WTC11 (cell line): Measurements from ENCODE around the gene GUF1. TPM values are rescaled to one million over a fixed set of nuclear protein-coding genes. Genes with fewer than 3 reads are reported as not detected.
A peak's percentile ranks its signal among the peaks of the same experiment; 100 is the strongest.
"Not testable (repeated sequence)": the region's sequence is repeated elsewhere in the genome, so short reads cannot be mapped to it uniquely, and the experiment has no call there.

Source experiments
- ATAC-seq: fragments of 200-7000 bp; cut with Tn5 transposase; 2 replicates; pipeline ENCODE4 v1.10.0; 2021; ENCODE audit warnings: mild to moderate bottlenecking, moderate library complexity
- CTCF ChIA-PET: fragments of 300-600 bp; sonication (Branson Sonifier 250); formaldehyde crosslinking; loops from one replicate; lab custom pipeline; 2021; ENCODE audit warnings: antibody characterized with exemption; lab: Charles Lee
- POLR2A ChIA-PET: fragments of 350-600 bp; sonication (Branson Sonifier 250); formaldehyde crosslinking; loops from one replicate; lab custom pipeline; 2021; ENCODE audit warnings: antibody characterized with exemption; lab: Charles Lee
- DNase-seq: peaks from one replicate; pipeline ENCODE4 v3.0.0; 2021; ENCODE audit warnings: low spot score
- H3K27ac Mint-ChIP-seq: 2 replicates; pipeline ENCODE4 v1.8.0; 2021; ENCODE audit warnings: mixed read lengths
- H3K27me3 Mint-ChIP-seq: 2 replicates; pipeline ENCODE4 v1.8.0; 2021; ENCODE audit warnings: low read depth, mild to moderate bottlenecking, moderate library complexity, mixed read lengths
- H3K36me3 Mint-ChIP-seq: 2 replicates; pipeline ENCODE4 v1.8.0; 2021; ENCODE audit warnings: mixed read lengths
- H3K4me1 Mint-ChIP-seq: 2 replicates; pipeline ENCODE4 v1.8.0; 2022; ENCODE audit warnings: mixed read lengths
- H3K4me3 Mint-ChIP-seq: 2 replicates; pipeline ENCODE4 v1.8.0; 2021; ENCODE audit warnings: mild to moderate bottlenecking, moderate library complexity, mixed read lengths
- H3K9me3 Mint-ChIP-seq: 2 replicates; pipeline ENCODE4 v1.8.0; 2021; ENCODE audit warnings: mixed read lengths
- EMX1 ChIP-seq: fragments of 250-450 bp; sonication (Bioruptor Pico); IDR thresholded peaks from 2 replicates; pipeline ENCODE4 v1.8.0; 2021; ENCODE audit warnings: mild to moderate bottlenecking
- ETV6 ChIP-seq: sonication (generic); formaldehyde crosslinking; IDR thresholded peaks from 2 replicates; pipeline ENCODE4 v1.8.1; 2022; ENCODE audit warnings: mild to moderate bottlenecking, missing genetic modification reagents
- HMGA2 ChIP-seq: fragments of 250-450 bp; sonication (Bioruptor Pico); IDR thresholded peaks from 2 replicates; pipeline ENCODE4 v1.4.0; 2021; ENCODE audit warnings: mild to moderate bottlenecking, moderate library complexity
- JAZF1 ChIP-seq: fragments of 250-450 bp; sonication (Bioruptor Pico); IDR thresholded peaks from 2 replicates; pipeline ENCODE4 v1.9.0; 2021; ENCODE audit warnings: moderate library complexity, mild to moderate bottlenecking, inconsistent platforms
- JUN ChIP-seq: sonication (generic); formaldehyde crosslinking; IDR thresholded peaks from 2 replicates; pipeline ENCODE4 v1.8.0; 2023; ENCODE audit warnings: mild to moderate bottlenecking, missing genetic modification reagents
- SMAD3 ChIP-seq: sonication (generic); formaldehyde crosslinking; IDR thresholded peaks from 2 replicates; pipeline ENCODE4 v1.8.0; 2022; ENCODE audit warnings: missing genetic modification reagents, mild to moderate bottlenecking, borderline replicate concordance
- SOX15 ChIP-seq: fragments of 250-450 bp; sonication (Bioruptor Pico); IDR thresholded peaks from 2 replicates; pipeline ENCODE4 v1.9.0; 2021; ENCODE audit warnings: mild to moderate bottlenecking
- TCF7 ChIP-seq: sonication (generic); formaldehyde crosslinking; IDR thresholded peaks from 2 replicates; pipeline ENCODE4 v1.8.0; 2022; ENCODE audit warnings: mild to moderate bottlenecking, low read depth, missing genetic modification reagents, moderate library complexity
- ZNF317 ChIP-seq: sonication (generic); formaldehyde crosslinking; IDR thresholded peaks from 2 replicates; pipeline ENCODE4 v1.8.1; 2023; ENCODE audit warnings: low read depth, mild to moderate bottlenecking, moderate library complexity, missing genetic modification reagents, borderline replicate concordance
- total RNA-seq: library from RNA; stranded (reverse); gene quantifications from 3 replicates; pipeline ENCODE4 v1.2.3, GENCODE V29; 2021
- TF ChIP-seq, protein P1 (sequence below): sonication (generic); formaldehyde crosslinking; IDR thresholded peaks from 2 replicates; pipeline ENCODE4 v1.8.1; 2023; ENCODE audit warnings: mild to moderate bottlenecking, moderate library complexity, missing genetic modification reagents
- TF ChIP-seq, protein P2 (sequence below): sonication (generic); formaldehyde crosslinking; IDR thresholded peaks from 2 replicates; pipeline ENCODE4 v1.8.0; 2022; ENCODE audit warnings: mild to moderate bottlenecking, missing genetic modification reagents
- TF ChIP-seq, protein P3 (sequence below): fragments of 250-450 bp; sonication (Bioruptor Pico); conservative IDR thresholded peaks from 2 replicates; pipeline ENCODE4 v1.9.0; 2021; ENCODE audit warnings: mild to moderate bottlenecking
- TF ChIP-seq, protein P4 (sequence below): fragments of 200-600 bp; IDR thresholded peaks from 2 replicates; pipeline ENCODE4 v1.8.0; 2022; ENCODE audit warnings: antibody characterized with exemption

The GUF1 gene
- total RNA-seq, 1 experiment from 2014 or later = 37.6 TPM

DNA sequence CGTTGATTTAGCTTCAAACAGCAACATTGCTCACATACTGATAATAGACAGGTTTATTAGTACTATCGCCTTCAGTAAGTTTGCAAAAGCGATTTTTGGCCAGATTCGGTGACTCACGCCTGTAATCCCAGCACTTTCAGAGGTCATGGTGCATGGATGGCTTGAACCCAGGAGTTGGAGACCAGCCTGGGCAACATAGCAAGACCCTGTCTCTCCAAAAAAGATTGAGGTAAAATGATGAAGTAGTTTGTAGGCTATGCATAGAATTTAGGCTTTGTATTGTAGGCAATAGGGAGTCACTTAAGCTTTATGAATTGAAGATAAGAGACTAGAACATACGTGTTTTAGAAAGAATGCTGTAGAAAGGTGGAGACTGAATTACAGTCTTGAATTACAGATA, 49.3 kb downstream of the GUF1 start (continued):
- TF ChIP-seq, protein P1, sequence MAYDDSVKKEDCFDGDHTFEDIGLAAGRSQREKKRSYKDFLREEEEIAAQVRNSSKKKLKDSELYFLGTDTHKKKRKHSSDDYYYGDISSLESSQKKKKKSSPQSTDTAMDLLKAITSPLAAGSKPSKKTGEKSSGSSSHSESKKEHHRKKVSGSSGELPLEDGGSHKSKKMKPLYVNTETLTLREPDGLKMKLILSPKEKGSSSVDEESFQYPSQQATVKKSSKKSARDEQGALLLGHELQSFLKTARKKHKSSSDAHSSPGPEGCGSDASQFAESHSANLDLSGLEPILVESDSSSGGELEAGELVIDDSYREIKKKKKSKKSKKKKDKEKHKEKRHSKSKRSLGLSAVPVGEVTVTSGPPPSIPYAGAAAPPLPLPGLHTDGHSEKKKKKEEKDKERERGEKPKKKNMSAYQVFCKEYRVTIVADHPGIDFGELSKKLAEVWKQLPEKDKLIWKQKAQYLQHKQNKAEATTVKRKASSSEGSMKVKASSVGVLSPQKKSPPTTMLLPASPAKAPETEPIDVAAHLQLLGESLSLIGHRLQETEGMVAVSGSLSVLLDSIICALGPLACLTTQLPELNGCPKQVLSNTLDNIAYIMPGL = no peak
- TF ChIP-seq ZNF317 (CRISPR knock-in tag) (no peak), TCF7 (CRISPR knock-in tag) (no peak), JAZF1 (CRISPR knock-in tag) (no peak), ETV6 (no peak), HMGA2 (CRISPR knock-in tag) (no peak)

DNA sequence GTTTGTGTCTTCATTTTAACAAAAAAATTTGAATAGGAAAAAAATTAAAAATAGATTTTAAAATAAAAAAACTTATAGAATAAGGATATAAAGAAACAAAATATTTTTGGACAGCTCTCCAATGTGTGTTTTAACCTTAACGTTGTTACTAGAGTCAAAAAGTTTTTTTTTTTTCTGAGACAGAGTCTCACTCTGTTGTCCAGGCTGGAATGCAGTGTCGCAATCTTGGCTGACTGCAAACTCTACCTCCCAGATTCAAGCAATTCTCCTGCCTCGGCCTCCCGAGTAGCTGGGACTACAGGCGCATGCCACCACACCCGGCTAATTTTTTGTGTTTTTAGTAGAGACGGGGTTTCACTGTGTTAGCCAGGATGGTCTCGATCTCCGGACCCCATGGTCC, 50.5 kb downstream of the GUF1 start:
- DNase-seq, ATAC-seq, H3K4me3 Mint-ChIP-seq, CTCF ChIA-PET, H3K9me3 Mint-ChIP-seq, H3K36me3 Mint-ChIP-seq, H3K27ac Mint-ChIP-seq: not testable (repeated sequence)
- POLR2A ChIA-PET = interaction anchor here (0.7 kb wide), 1 partner anchor 57 kb away, joined by 3 read pairs; no protein-coding TSS in a partner anchor
- peaks cover 22% of the 10 kb centered on the region for H3K4me1 Mint-ChIP-seq
- peaks cover 24% of the 10 kb centered on the region for H3K27me3 Mint-ChIP-seq

DNA sequence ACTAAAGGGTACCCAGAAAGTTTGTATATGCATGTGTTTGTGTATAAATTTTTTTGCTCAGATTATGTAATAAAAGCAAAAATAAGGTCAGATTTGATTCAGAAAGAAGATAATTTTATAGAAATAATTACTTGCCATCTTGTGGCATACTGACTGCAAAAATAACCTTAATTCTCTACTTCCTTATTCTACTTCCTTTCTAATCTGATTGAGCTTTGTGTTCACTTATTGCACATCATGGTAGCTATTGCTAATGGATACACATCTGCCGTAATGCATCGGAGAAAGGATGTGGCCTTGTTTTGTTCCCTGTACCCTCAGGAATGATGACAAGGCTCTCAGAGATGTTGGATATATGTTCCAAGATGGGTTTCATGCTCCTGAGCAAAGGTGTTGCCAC, 58.7 kb downstream of the GUF1 start:
- Mint-ChIP-seq H3K4me3 (no peak overlapping the region), H3K4me1 (no peaks in the 10 kb centered on the region), H3K27ac (no peak overlapping the region), H3K9me3 (no peaks in the 10 kb centered on the region), H3K36me3 (no peaks in the 10 kb centered on the region), H3K27me3 (peaks cover 12% of the 10 kb centered on the region)
- CTCF ChIA-PET = interaction anchor here (1.2 kb wide), 1 partner anchor 10 kb away, joined by 3 read pairs; the partner anchor contains the start of gene GNPDA2
- DNase-seq (no peak), ATAC-seq (no peak)
- TF ChIP-seq JUN (CRISPR knock-in tag) (no peak), SOX15 (CRISPR knock-in tag) (no peak), SMAD3 (CRISPR knock-in tag) (no peak), EMX1 (CRISPR knock-in tag) (no peak), ZNF317 (CRISPR knock-in tag) (no peak)
- TF ChIP-seq, protein P2, sequence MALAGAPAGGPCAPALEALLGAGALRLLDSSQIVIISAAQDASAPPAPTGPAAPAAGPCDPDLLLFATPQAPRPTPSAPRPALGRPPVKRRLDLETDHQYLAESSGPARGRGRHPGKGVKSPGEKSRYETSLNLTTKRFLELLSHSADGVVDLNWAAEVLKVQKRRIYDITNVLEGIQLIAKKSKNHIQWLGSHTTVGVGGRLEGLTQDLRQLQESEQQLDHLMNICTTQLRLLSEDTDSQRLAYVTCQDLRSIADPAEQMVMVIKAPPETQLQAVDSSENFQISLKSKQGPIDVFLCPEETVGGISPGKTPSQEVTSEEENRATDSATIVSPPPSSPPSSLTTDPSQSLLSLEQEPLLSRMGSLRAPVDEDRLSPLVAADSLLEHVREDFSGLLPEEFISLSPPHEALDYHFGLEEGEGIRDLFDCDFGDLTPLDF (CRISPR knock-in tag) = no peak
- POLR2A ChIA-PET = no interaction called here

DNA sequence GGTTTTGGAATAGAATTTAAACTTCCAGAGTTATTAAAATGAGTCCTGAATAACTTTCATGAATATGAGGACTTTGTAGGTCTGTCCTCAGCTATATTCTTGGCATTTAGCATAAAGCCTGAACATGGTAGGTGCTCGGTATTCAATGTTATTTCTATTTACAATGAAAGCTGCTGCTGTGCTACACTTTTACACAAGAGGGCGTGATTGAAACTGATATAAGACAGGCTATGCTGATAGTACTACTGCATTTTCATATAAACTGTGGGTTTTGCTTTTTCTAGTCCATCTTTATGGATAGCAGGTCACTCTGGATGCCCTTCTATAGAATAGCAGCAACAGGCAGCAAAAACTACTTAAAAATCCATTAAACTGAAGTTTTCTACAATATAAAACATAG, 60.4 kb downstream of the GUF1 start:
- ChIA-PET POLR2A (no interaction called here), CTCF (interaction anchor here (0.6 kb wide), 1 partner anchor 418 kb away, joined by 6 read pairs; no protein-coding TSS in a partner anchor)
- ATAC-seq (peak; percentile 61), DNase-seq (no peak)
- no peaks in the 10 kb centered on the region for H3K9me3 Mint-ChIP-seq
- no peak overlapping the region for H3K27ac Mint-ChIP-seq
- no peaks in the 10 kb centered on the region for H3K4me1 Mint-ChIP-seq
- H3K27me3 Mint-ChIP-seq = peaks cover 12% of the 10 kb centered on the region
- no peaks in the 10 kb centered on the region for H3K36me3 Mint-ChIP-seq
- no peak overlapping the region for H3K4me3 Mint-ChIP-seq
- TF ChIP-seq, protein P3, sequence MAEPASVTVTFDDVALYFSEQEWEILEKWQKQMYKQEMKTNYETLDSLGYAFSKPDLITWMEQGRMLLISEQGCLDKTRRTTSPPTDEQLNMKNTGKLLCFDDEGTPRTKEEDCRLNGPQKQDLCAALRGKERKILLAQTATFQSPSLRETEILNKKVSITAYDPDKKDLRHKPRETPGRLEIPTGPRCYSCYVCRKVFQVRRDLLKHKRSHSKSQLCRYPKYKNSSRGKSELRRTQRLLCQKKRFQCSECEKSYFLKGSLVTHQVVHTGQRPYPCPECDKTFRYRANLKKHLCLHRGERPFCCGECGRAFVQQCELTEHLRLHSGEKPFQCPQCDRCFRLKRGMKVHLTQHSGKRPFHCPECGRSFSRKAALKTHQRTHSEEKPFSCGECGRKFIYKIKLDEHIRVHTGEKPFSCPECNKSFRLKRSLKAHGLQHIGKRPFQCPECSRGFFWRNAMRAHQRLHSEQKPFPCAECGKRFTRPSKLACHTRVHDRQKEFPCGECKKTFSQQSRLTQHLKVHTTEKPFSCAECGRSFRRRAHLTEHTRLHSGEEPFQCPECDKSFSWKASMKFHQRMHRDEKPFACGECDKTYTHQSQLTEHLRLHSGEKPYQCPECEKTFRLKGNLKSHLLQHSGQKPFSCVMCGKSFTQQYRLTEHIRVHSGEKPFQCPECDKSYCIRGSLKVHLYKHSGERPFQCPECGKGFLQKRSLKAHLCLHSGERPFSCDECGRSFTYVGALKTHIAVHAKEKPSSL = no peak
- TF ChIP-seq, protein P4, sequence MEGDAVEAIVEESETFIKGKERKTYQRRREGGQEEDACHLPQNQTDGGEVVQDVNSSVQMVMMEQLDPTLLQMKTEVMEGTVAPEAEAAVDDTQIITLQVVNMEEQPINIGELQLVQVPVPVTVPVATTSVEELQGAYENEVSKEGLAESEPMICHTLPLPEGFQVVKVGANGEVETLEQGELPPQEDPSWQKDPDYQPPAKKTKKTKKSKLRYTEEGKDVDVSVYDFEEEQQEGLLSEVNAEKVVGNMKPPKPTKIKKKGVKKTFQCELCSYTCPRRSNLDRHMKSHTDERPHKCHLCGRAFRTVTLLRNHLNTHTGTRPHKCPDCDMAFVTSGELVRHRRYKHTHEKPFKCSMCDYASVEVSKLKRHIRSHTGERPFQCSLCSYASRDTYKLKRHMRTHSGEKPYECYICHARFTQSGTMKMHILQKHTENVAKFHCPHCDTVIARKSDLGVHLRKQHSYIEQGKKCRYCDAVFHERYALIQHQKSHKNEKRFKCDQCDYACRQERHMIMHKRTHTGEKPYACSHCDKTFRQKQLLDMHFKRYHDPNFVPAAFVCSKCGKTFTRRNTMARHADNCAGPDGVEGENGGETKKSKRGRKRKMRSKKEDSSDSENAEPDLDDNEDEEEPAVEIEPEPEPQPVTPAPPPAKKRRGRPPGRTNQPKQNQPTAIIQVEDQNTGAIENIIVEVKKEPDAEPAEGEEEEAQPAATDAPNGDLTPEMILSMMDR = 0 out of 2 replicates have a peak, but pooled peaks have one; percentile 12
